ENCODE results near the gene HOXA7.

GRCh38 chr7:27148031-27148755 is 8.3 kb downstream of the HOXA7 start:
- no peak for TF ChIP-seq CTCF (IDR thresholded peaks at IDR 0.05)
- no peak for TF ChIP-seq POLR2A (IDR thresholded peaks at IDR 0.05)
